HepG2 (cell line): ENCODE measurements around the gene BAMBI. TPM values are rescaled to one million over a fixed set of nuclear protein-coding genes. Genes with fewer than 3 reads are reported as not detected.

Experiments
- ATAC-seq: fragments of 200-7000 bp; cut with Tn5 transposase; 3 replicates; pipeline ENCODE4 v1.9.1; 2020; ENCODE audit warnings: mild to moderate bottlenecking, moderate library complexity
- BruUV-seq: library from RNA; stranded (reverse); fragments of 400-500 nt; replicated peaks from 2 replicates; lab custom pipeline; 2021; lab: Mats Ljungman, UMichigan
- CTCF ChIA-PET: fragments of 300-600 bp; formaldehyde crosslinking; extraction: SDS; loops from one replicate; lab custom pipeline; 2021; ENCODE audit warnings: low total read pairs, inconsistent platforms, low intra/inter-chr PET ratio; lab: Yijun Ruan, JAX
- POLR2A ChIA-PET: fragments of 350-600 bp; sonication (Branson Sonifier 250); formaldehyde crosslinking; loops from one replicate; lab custom pipeline; 2020; ENCODE audit warnings: antibody characterized with exemption, inconsistent platforms; lab: Yijun Ruan, JAX
- DNase-seq: peaks from one replicate; pipeline ENCODE4 v3.0.0-alpha.2; 2015; ENCODE audit warnings: low spot score
- FAIRE-seq: peaks from 3 replicates; lab custom pipeline; 2011; peaks lifted over from hg19 to GRCh38; lab: Jason Lieb, UNC
- H2AFZ ChIP-seq: one replicate; pipeline ENCODE4 v1.6.1; 2011; ENCODE audit warnings: low read length, inconsistent platforms
- H3K27ac ChIP-seq: fragments of 300-600 bp; 3 replicates; pipeline ENCODE4 v1.8.0; 2011; ENCODE audit warnings: mixed run types, mild to moderate bottlenecking, mixed read lengths, low read length, inconsistent platforms; ENCODE audit not compliant: insufficient read depth; ENCODE audit errors: extremely low read length
- H3K27me3 ChIP-seq, 2 experiments: fragments of 200-600 bp in 1 of 2; 2 replicates in 1 of 2; 3 replicates in 1 of 2; pipeline versions ENCODE4 v1.6.0 to v1.8.0; 2011; ENCODE audit warnings: low read length in 2 of 2, mild to moderate bottlenecking in 2 of 2, moderate library complexity in 2 of 2, inconsistent platforms in 1 of 2; ENCODE audit not compliant: insufficient read depth in 2 of 2, control insufficient read depth in 1 of 2
- H3K36me3 ChIP-seq, 2 experiments: fragments of 200-600 bp in 1 of 2; replicated peaks in 1 of 2; 2 replicates in 1 of 2; 3 replicates in 1 of 2; pipeline versions ENCODE4 v1.5.1 to v1.8.0; 2011; ENCODE audit warnings: low read length in 2 of 2, inconsistent platforms in 1 of 2; ENCODE audit not compliant: insufficient read depth in 2 of 2, control insufficient read depth in 1 of 2
- H3K4me1 ChIP-seq: 2 replicates; pipeline ENCODE4 v1.5.1; 2012; ENCODE audit warnings: low read length, inconsistent platforms; ENCODE audit not compliant: insufficient read depth
- H3K4me2 ChIP-seq: 2 replicates; pipeline ENCODE4 v1.6.0; 2011; ENCODE audit warnings: low read depth, low read length, inconsistent platforms
- H3K4me3 ChIP-seq, 3 experiments: fragments of 200-600 bp in 1 of 3; sonication (generic), shearing (Covaris generic) in 1 of 3; replicated peaks in 1 of 3; 2 replicates each; pipeline ENCODE4 v1.5.1; 2011 to 2016; ENCODE audit warnings: low read length in 3 of 3, inconsistent platforms in 2 of 3, low read depth in 2 of 3, mild to moderate bottlenecking in 2 of 3, control low read depth in 1 of 3, mixed read lengths in 1 of 3; ENCODE audit not compliant: insufficient read depth in 1 of 3
- H3K79me2 ChIP-seq: one replicate; pipeline ENCODE4 v1.6.1; 2011; ENCODE audit warnings: low read length, inconsistent platforms; ENCODE audit not compliant: insufficient read depth
- H3K9ac ChIP-seq: 2 replicates; pipeline ENCODE4 v1.6.0; 2011; ENCODE audit warnings: mild to moderate bottlenecking, low read depth, low read length, inconsistent platforms; ENCODE audit not compliant: insufficient read depth
- H3K9me3 ChIP-seq: 2 replicates; pipeline ENCODE4 v1.5.1; 2012; ENCODE audit warnings: mild to moderate bottlenecking, low read length
- H4K20me1 ChIP-seq: 2 replicates; pipeline ENCODE4 v1.6.0; 2011; ENCODE audit warnings: inconsistent platforms, mild to moderate bottlenecking, low read length, moderate library complexity; ENCODE audit not compliant: insufficient read depth
- CCDC6 ChIP-seq: sonication (generic); formaldehyde crosslinking; IDR thresholded peaks from 2 replicates; pipeline ENCODE4 v1.8.1; 2022; ENCODE audit warnings: mild to moderate bottlenecking, missing genetic modification reagents, moderate library complexity
- ERF ChIP-seq: IDR thresholded peaks from 2 replicates; pipeline ENCODE4 v1.6.1; 2018; ENCODE audit warnings: missing biosample characterization, missing genetic modification reagents
- NONO ChIP-seq, 2 experiments: fragments of 450-650 bp in 1 of 2; sonication (generic) in 1 of 2; formaldehyde crosslinking in 1 of 2; IDR thresholded peaks in 1 of 2; conservative IDR thresholded peaks in 1 of 2; 2 replicates each; pipeline versions ENCODE4 v1.6.1 to v1.8.0; 2017 to 2022; ENCODE audit warnings: mild to moderate bottlenecking in 1 of 2, missing genetic modification reagents in 1 of 2, moderate library complexity in 1 of 2
- PAX8 ChIP-seq: sonication (generic); formaldehyde crosslinking; IDR thresholded peaks from 2 replicates; pipeline ENCODE4 v1.8.0; 2022; ENCODE audit warnings: mild to moderate bottlenecking, missing genetic modification reagents, borderline replicate concordance
- PHF5A ChIP-seq: IDR thresholded peaks from one replicate; pipeline ENCODE4 v1.6.1; 2018; ENCODE audit warnings: low read depth, missing genetic modification reagents; ENCODE audit not compliant: unreplicated experiment
- U2AF1 ChIP-seq: fragments of 200-400 bp; formaldehyde crosslinking; optimal IDR thresholded peaks from 2 replicates; pipeline ENCODE3; 2017; ENCODE audit warnings: mild to moderate bottlenecking, low read depth, low read length
- ZBTB43 ChIP-seq: sonication (generic); formaldehyde crosslinking; conservative IDR thresholded peaks from 2 replicates; pipeline ENCODE4 v1.4.0; 2020; ENCODE audit warnings: missing genetic modification reagents
- ZNF3 ChIP-seq: IDR thresholded peaks from 2 replicates; pipeline ENCODE4 v1.7.0; 2017; ENCODE audit warnings: inconsistent platforms
- ZNF512 ChIP-seq: sonication (generic); formaldehyde crosslinking; IDR thresholded peaks from 2 replicates; pipeline ENCODE4 v1.4.0; 2020; ENCODE audit warnings: mild to moderate bottlenecking, missing genetic modification reagents
- ZNF550 ChIP-seq: sonication (generic); formaldehyde crosslinking; IDR thresholded peaks from 2 replicates; pipeline ENCODE4 v1.4.0; 2020; ENCODE audit warnings: mild to moderate bottlenecking, missing genetic modification reagents, borderline replicate concordance
- ZXDC ChIP-seq: sonication (generic); formaldehyde crosslinking; IDR thresholded peaks from 2 replicates; pipeline ENCODE4 v1.5.0; 2020; ENCODE audit warnings: mild to moderate bottlenecking, missing genetic modification reagents
- WGBS: methylation state at CpG from one replicate; pipeline ENCODE4 v1.1.6; 2017; ENCODE audit warnings: low lambda C conversion rate; 5-methylcytosine and 5-hydroxymethylcytosine counted together
- in situ Hi-C: cut with HindIII; loops from 2 replicates; pipeline ENCODE4 v1.10.0; 2017; ENCODE audit warnings: low pct_unique_long_range_greater_than_20kb; ENCODE audit not compliant: extremely low pct_ligation_motif_present
- intact Hi-C: fragments of 100-400 bp; cut with micrococcal nuclease; formaldehyde crosslinking; loops from one replicate; pipeline ENCODE4 v1.10.0; 2022; ENCODE audit not compliant: unreplicated experiment
- polyA plus RNA-seq, 8 experiments: library from polyadenylated mRNA; depleted of rRNA in 3 of 8; stranded (reverse) in 7 of 8; unstranded in 1 of 8; fragments of >200 nt; fragmentation: Illumina TruSeq in 4 of 8; extraction: Trizol in 4 of 8; gene quantifications; 2 replicates each; pipeline versions ENCODE4 v1.2.1 to v1.2.3, GENCODE V29; 2011 to 2016; ENCODE audit warnings: low read depth in 4 of 8, missing spikeins in 1 of 8, mixed read lengths in 1 of 8; ENCODE audit not compliant: insufficient read depth in 1 of 8
- total RNA-seq, 5 experiments: library from RNA; depleted of rRNA; stranded (reverse); fragments of >200 nt; fragmentation: Illumina TruSeq; extraction: Trizol; gene quantifications; 2 replicates each; pipeline ENCODE4 v1.2.3, GENCODE V29; 2016; ENCODE audit warnings: low read depth in 1 of 5
- TF ChIP-seq, protein P1 (sequence below): sonication (generic); formaldehyde crosslinking; IDR thresholded peaks from 2 replicates; pipeline ENCODE4 v1.8.0; 2022; ENCODE audit warnings: mild to moderate bottlenecking, missing genetic modification reagents

The BAMBI gene
- total and polyA plus RNA-seq, 2 of the 13 experiments (the other 11 are each of a cell fraction or from before 2014, with no cell fraction given): 12.0 to 23.6 TPM

GRCh38 chr10:28711041-28711440 is 33.7 kb downstream of the BAMBI start:
- Histone ChIP-seq H3K4me1 (peaks cover 55% of the 10 kb centered on the region), H3K79me2 (no peaks in the 10 kb centered on the region), H4K20me1 (no peaks in the 10 kb centered on the region), H3K27ac (no peak overlapping the region), H3K4me2 (no peak overlapping the region), H3K36me3 (no peaks in the 10 kb centered on the region), H3K9ac (no peak overlapping the region), H3K27me3 (no peaks in the 10 kb centered on the region), H2AFZ (no peak overlapping the region), H3K9me3 (no peaks in the 10 kb centered on the region), H3K4me3 (no peak overlapping the region)
- in situ Hi-C loops: no loop called here
- CTCF ChIA-PET: no interaction called here
- BruUV-seq: no TSS peak
- intact Hi-C loops: no loop called here
- no peak for DNase-seq
- no peak for TF ChIP-seq ZNF512
- no peak for TF ChIP-seq ERF
- TF ChIP-seq CCDC6: no peak
- no peak for TF ChIP-seq ZNF3
- TF ChIP-seq, protein P1, sequence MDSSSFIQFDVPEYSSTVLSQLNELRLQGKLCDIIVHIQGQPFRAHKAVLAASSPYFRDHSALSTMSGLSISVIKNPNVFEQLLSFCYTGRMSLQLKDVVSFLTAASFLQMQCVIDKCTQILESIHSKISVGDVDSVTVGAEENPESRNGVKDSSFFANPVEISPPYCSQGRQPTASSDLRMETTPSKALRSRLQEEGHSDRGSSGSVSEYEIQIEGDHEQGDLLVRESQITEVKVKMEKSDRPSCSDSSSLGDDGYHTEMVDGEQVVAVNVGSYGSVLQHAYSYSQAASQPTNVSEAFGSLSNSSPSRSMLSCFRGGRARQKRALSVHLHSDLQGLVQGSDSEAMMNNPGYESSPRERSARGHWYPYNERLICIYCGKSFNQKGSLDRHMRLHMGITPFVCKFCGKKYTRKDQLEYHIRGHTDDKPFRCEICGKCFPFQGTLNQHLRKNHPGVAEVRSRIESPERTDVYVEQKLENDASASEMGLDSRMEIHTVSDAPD (CRISPR knock-in tag): no peak
- no peak for TF ChIP-seq U2AF1
- no peak for TF ChIP-seq PHF5A
- no peak for TF ChIP-seq ZBTB43
- no peak for TF ChIP-seq ZXDC (CRISPR knock-in tag)
- no peak for TF ChIP-seq ZNF550 (CRISPR knock-in tag)
- no peak for TF ChIP-seq NONO (IDR thresholded peaks at IDR 0.05)
- TF ChIP-seq NONO (CRISPR knock-in tag; conservative IDR thresholded peaks at IDR 0.05): no peak
- no peak for TF ChIP-seq PAX8 (CRISPR knock-in tag)
- WGBS: 8% methylated on average over 1 of the region's 1 CpG
- FAIRE-seq: no peak
- ATAC-seq: no peak
- POLR2A ChIA-PET: no interaction called here
